KOPT-K1 (cell line): Measurements from ENCODE around the gene MAP3K8.
A peak's percentile ranks its signal among the peaks of the same experiment; 100 is the strongest.

Experiments
- H3K27ac ChIP-seq: fragments of 200-600 bp; sonication (generic); 2 replicates; pipeline ENCODE4 v1.5.1; 2016; ENCODE audit warnings: antibody characterized with exemption, mild to moderate bottlenecking, low read depth, low read length; ENCODE audit not compliant: poor library complexity, severe bottlenecking
- H3K36me3 ChIP-seq: fragments of 200-600 bp; sonication (generic); 2 replicates; pipeline ENCODE4 v1.5.1; 2017; ENCODE audit warnings: antibody characterized with exemption, mild to moderate bottlenecking, low read length, moderate library complexity; ENCODE audit not compliant: insufficient read depth
- H3K9me3 ChIP-seq: fragments of 200-600 bp; sonication (generic); 2 replicates; pipeline ENCODE4 v1.5.1; 2017; ENCODE audit warnings: antibody characterized with exemption, low read length, mild to moderate bottlenecking; ENCODE audit not compliant: insufficient read depth, poor library complexity, severe bottlenecking

MAP3K8 gene

GRCh38 chr10:30503700-30504266, 69.8 kb downstream of the MAP3K8 start:
- H3K27ac ChIP-seq: peak overlapping the region; percentile 70
- H3K9me3 ChIP-seq: no peaks in the 10 kb centered on the region
- H3K36me3 ChIP-seq: no peaks in the 10 kb centered on the region

- no peak overlapping the region for H3K27ac ChIP-seq
- H3K36me3 ChIP-seq: no peaks in the 10 kb centered on the region
- H3K9me3 ChIP-seq: no peaks in the 10 kb centered on the region
These were observed 71.7 kb downstream of the MAP3K8 start for GRCh38 chr10:30505543-30506298.

GRCh38 chr10:30509508-30509907, 75.5 kb downstream of the MAP3K8 start:
- Histone ChIP-seq H3K9me3 (no peaks in the 10 kb centered on the region), H3K27ac (no peak overlapping the region), H3K36me3 (no peaks in the 10 kb centered on the region)

DNA sequence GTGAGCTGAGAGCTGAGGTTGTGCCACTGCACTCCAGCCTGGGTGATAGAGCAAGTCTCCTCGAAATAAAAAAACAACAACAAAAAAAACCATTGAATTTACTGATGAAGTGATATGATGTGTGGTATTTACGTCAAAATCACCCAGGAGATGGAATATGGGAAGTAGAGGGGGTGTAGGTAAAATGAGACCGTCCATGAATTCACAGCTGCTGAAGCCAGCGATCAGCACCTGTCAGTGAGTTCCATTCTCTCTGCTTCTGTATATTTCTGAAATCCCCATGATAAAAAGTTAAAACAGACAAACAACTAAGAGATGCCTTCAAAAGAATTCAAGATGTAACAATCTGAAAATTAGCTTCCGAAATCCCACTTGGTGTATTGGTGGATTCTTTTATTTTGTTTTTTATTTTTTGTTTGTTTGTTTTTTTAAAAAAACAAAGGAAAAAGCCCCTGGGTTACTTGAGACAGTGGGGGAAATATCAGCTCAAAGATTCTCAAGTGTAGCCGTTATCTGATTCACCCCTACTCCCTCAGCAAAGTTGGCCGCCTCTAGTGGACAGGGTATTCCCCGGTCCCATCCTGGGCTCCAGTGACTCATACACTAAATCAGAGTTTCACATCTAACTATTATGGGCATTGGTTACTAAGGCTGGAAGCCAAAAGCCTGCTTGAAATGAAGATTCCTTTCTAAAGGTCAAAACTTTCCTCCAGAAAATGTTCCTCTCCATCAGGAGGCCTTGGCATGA, 76.4 kb downstream of the MAP3K8 start:
- Histone ChIP-seq H3K36me3 (no peaks in the 10 kb centered on the region), H3K27ac (no peak overlapping the region), H3K9me3 (no peaks in the 10 kb centered on the region)

- H3K27ac ChIP-seq: no peak overlapping the region
- no peaks in the 10 kb centered on the region for H3K36me3 ChIP-seq
- no peaks in the 10 kb centered on the region for H3K9me3 ChIP-seq
These were observed 77.1 kb downstream of the MAP3K8 start for GRCh38 chr10:30510932-30511700.
